ENCODE measurements around the gene TRAF6. TPM values are rescaled to one million over a fixed set of nuclear protein-coding genes. Genes with fewer than 3 reads are reported as not detected.

TRAF6 gene
- total and polyA plus RNA-seq, 12 donors: 3.0 to 18.2 (median 12.9) TPM

GRCh38 chr11:36469063-36469462, 41.0 kb downstream of the TRAF6 start:
- ATAC-seq (no peak), DNase-seq (no peak)
- H3K4me1 ChIP-seq: peaks cover 4 to 22% (median 18%) of the 10 kb centered on the region in 9 donors
- intact Hi-C loops (cut with DNase I): no loop called here
- H3K27ac ChIP-seq: peak overlapping the region in 1 of 10 donors; percentile 32
- H3K27me3 ChIP-seq: no peaks in the 10 kb centered on the region
- peaks cover 0 to 19% (median 0%) of the 10 kb centered on the region in 9 donors for H3K36me3 ChIP-seq
- TF ChIP-seq CTCF (IDR thresholded peaks at IDR 0.05): peak in 4 of 9 donors; percentile 10 to 26 (median 14)
- 46 to 60% methylated on average over 2 of the region's 2 CpGs for WGBS, 2 donors
- H3K9me3 ChIP-seq: no peaks in the 10 kb centered on the region
- no peak overlapping the region for H3K4me3 ChIP-seq

- WGBS, 2 donors: 91 to 95% methylated on average over 1 of the region's 1 CpG
- intact Hi-C loops (cut with DNase I): no loop called here
Measured at GRCh38 chr11:36467916-36468315, 42.2 kb downstream of the TRAF6 start.

GRCh38 chr11:36467012-36467411, 43.1 kb downstream of the TRAF6 start:
- 99 to 100% methylated on average over 3 of the region's 3 CpGs for WGBS, 2 donors
- Histone ChIP-seq H3K36me3 (peaks cover 0 to 34% (median 0%) of the 10 kb centered on the region in 9 donors), H3K4me3 (no peak overlapping the region), H3K27ac (no peak overlapping the region), H3K4me1 (peaks cover 4 to 22% (median 18%) of the 10 kb centered on the region in 9 donors), H3K9me3 (no peaks in the 10 kb centered on the region), H3K27me3 (no peaks in the 10 kb centered on the region)
- no peak for TF ChIP-seq CTCF (IDR thresholded peaks at IDR 0.05)
- no peak for DNase-seq
- no peak for ATAC-seq
- intact Hi-C loops (cut with DNase I): no loop called here

More at GRCh38 chr11:36467916-36468315, 42.2 kb downstream of the TRAF6 start:
- ATAC-seq: no peak
- H3K27ac ChIP-seq: no peak overlapping the region
- peaks cover 4 to 22% (median 18%) of the 10 kb centered on the region in 9 donors for H3K4me1 ChIP-seq
- H3K27me3 ChIP-seq: no peaks in the 10 kb centered on the region
- no peak for DNase-seq
- H3K9me3 ChIP-seq: no peaks in the 10 kb centered on the region
- no peak for TF ChIP-seq CTCF (IDR thresholded peaks at IDR 0.05)
- peaks cover 0 to 25% (median 0%) of the 10 kb centered on the region in 9 donors for H3K36me3 ChIP-seq
- H3K4me3 ChIP-seq: no peak overlapping the region

- DNase-seq: no peak
- peaks cover 0 to 43% (median 0%) of the 10 kb centered on the region in 9 donors for H3K36me3 ChIP-seq
- no peak overlapping the region for H3K4me3 ChIP-seq
- peaks cover 4 to 19% (median 16%) of the 10 kb centered on the region in 9 donors for H3K4me1 ChIP-seq
- no peak for TF ChIP-seq CTCF (IDR thresholded peaks at IDR 0.05)
- no peak overlapping the region for H3K27ac ChIP-seq
- H3K27me3 ChIP-seq: no peaks in the 10 kb centered on the region
- no peak for ATAC-seq
- intact Hi-C loops (cut with DNase I): no loop called here
- 98 to 99% methylated on average over 4 of the region's 4 CpGs for WGBS, 2 donors
- no peaks in the 10 kb centered on the region for H3K9me3 ChIP-seq
Measured at GRCh38 chr11:36465449-36466163, 44.5 kb downstream of the TRAF6 start.

All from heart right ventricle (tissue), 16 donors.